A673 (cell line): Measurements from ENCODE around the gene GAK. TPM values are rescaled to one million over a fixed set of nuclear protein-coding genes. Genes with fewer than 3 reads are reported as not detected.

ENCODE experiments used
- BruUV-seq: library from RNA; stranded (reverse); fragments of 400-500 nt; replicated peaks from 2 replicates; lab custom pipeline; 2021; lab: Mats Ljungman, UMichigan
- CTCF ChIA-PET: fragments of 300-600 bp; sonication (Branson Sonifier 250); formaldehyde crosslinking; loops from one replicate; lab custom pipeline; 2022; ENCODE audit warnings: antibody characterized with exemption; lab: Charles Lee
- POLR2A ChIA-PET: fragments of 300-600 bp; sonication (Branson Sonifier 250); formaldehyde crosslinking; loops from one replicate; lab custom pipeline; 2022; ENCODE audit warnings: antibody characterized with exemption; ENCODE audit not compliant: low non-redundant PET; lab: Charles Lee
- DNase-seq: peaks from one replicate; pipeline ENCODE4 v3.0.0-alpha.2; 2015; ENCODE audit warnings: low spot score
- H3K27ac ChIP-seq: fragments of 200-600 bp; sonication (generic); 2 replicates; pipeline ENCODE4 v1.5.1; 2016; ENCODE audit warnings: mixed run types, low read depth, mild to moderate bottlenecking, mixed read lengths, antibody characterized with exemption, low read length; ENCODE audit not compliant: poor library complexity, severe bottlenecking
- H3K27me3 ChIP-seq: fragments of 200-600 bp; sonication (generic); replicated peaks from 2 replicates; pipeline ENCODE4 v1.6.1; 2017; ENCODE audit warnings: mixed run types, low read depth, mild to moderate bottlenecking, mixed read lengths, antibody characterized with exemption, low read length; ENCODE audit not compliant: insufficient read depth, poor library complexity
- H3K36me3 ChIP-seq: fragments of 200-600 bp; sonication (generic); 2 replicates; pipeline ENCODE4 v1.6.1; 2016; ENCODE audit warnings: mixed run types, mild to moderate bottlenecking, mixed read lengths, antibody characterized with exemption, low read length; ENCODE audit not compliant: insufficient read depth, poor library complexity, severe bottlenecking
- H3K4me1 ChIP-seq: fragments of 200-600 bp; sonication (generic); 2 replicates; pipeline ENCODE4 v1.6.1; 2017; ENCODE audit warnings: mixed run types, mild to moderate bottlenecking, mixed read lengths, antibody characterized with exemption, low read length; ENCODE audit not compliant: insufficient read depth, poor library complexity, severe bottlenecking
- H3K4me3 ChIP-seq: fragments of 200-600 bp; sonication (generic); 2 replicates; pipeline ENCODE4 v1.5.1; 2016; ENCODE audit warnings: low read depth, mixed run types, mild to moderate bottlenecking, mixed read lengths, low read length; ENCODE audit not compliant: poor library complexity, severe bottlenecking
- H3K9me3 ChIP-seq: fragments of 200-600 bp; sonication (generic); 2 replicates; pipeline ENCODE4 v1.6.1; 2016; ENCODE audit warnings: mixed run types, low read depth, mild to moderate bottlenecking, mixed read lengths, antibody characterized with exemption, low read length; ENCODE audit not compliant: poor library complexity, severe bottlenecking
- EZH2 ChIP-seq: fragments of 200-600 bp; sonication (generic); IDR thresholded peaks from 2 replicates; pipeline ENCODE4 v1.6.1; 2017; ENCODE audit warnings: borderline replicate concordance, low read depth, mild to moderate bottlenecking, mixed read lengths, antibody characterized with exemption, low read length; ENCODE audit not compliant: poor library complexity, severe bottlenecking
- intact Hi-C: fragments of 100-400 bp; cut with micrococcal nuclease; formaldehyde crosslinking; loops from one replicate; pipeline ENCODE4 v1.10.0; 2022; ENCODE audit not compliant: unreplicated experiment
- total RNA-seq: library from RNA; stranded (reverse); gene quantifications from 2 replicates; pipeline ENCODE4 v1.2.3, GENCODE V29; 2021
- TF ChIP-seq, protein P1 (sequence below): fragments of 300-800, 200-600 bp; sonication (generic); conservative IDR thresholded peaks from 2 replicates; pipeline ENCODE4 v1.5.1; 2017; ENCODE audit warnings: low read depth, mild to moderate bottlenecking, antibody characterized with exemption, low read length, moderate library complexity, mixed read lengths

Gene GAK
- total RNA-seq, 1 experiment from 2014 or later: 96.2 TPM

DNA sequence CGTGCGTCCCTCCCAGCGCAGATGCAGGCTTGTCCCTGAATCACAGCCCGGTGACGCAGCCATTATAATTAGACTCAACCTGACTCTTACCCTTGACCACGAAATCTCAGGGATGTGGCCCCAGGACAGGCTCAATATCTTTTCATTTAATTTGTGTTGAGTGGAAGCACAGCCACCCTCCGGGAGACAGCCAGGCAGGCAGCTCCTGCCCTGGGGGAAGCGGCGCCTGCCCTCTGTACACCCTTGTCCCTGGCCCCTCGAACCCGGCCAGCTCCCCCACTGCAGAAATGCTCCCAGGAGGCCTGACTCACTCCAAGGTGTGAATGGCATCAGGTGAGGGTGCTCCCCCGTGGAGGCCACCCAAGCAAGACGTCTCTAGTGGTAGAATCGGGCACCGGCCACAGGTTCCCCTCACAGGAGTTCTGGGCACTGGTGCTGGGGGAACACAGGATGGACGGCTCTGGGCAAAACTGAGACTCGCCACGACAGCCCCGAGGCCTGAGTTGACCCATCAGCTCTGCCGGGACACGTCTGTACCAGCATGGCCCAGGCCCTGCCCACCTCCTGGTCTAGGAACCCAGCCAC lies 108.8 kb downstream of the GAK start:
- no peak for DNase-seq
- CTCF ChIA-PET: no interaction called here
- peaks cover 15% of the 10 kb centered on the region for H3K27me3 ChIP-seq
- no peaks in the 10 kb centered on the region for H3K36me3 ChIP-seq
- H3K4me1 ChIP-seq: peaks cover 6% of the 10 kb centered on the region
- BruUV-seq: no TSS peak
- intact Hi-C loops: no loop called here
- no peak for TF ChIP-seq EZH2
- TF ChIP-seq, protein P1, sequence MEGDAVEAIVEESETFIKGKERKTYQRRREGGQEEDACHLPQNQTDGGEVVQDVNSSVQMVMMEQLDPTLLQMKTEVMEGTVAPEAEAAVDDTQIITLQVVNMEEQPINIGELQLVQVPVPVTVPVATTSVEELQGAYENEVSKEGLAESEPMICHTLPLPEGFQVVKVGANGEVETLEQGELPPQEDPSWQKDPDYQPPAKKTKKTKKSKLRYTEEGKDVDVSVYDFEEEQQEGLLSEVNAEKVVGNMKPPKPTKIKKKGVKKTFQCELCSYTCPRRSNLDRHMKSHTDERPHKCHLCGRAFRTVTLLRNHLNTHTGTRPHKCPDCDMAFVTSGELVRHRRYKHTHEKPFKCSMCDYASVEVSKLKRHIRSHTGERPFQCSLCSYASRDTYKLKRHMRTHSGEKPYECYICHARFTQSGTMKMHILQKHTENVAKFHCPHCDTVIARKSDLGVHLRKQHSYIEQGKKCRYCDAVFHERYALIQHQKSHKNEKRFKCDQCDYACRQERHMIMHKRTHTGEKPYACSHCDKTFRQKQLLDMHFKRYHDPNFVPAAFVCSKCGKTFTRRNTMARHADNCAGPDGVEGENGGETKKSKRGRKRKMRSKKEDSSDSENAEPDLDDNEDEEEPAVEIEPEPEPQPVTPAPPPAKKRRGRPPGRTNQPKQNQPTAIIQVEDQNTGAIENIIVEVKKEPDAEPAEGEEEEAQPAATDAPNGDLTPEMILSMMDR: no peak
- POLR2A ChIA-PET: no interaction called here
- no peak overlapping the region for H3K4me3 ChIP-seq
- H3K9me3 ChIP-seq: no peaks in the 10 kb centered on the region
- no peak overlapping the region for H3K27ac ChIP-seq

- TF ChIP-seq, protein P1: no peak
- no peak for TF ChIP-seq EZH2
- DNase-seq: no peak
- Histone ChIP-seq H3K27ac (no peak overlapping the region), H3K36me3 (no peaks in the 10 kb centered on the region), H3K9me3 (no peaks in the 10 kb centered on the region), H3K4me1 (peaks cover 6% of the 10 kb centered on the region), H3K27me3 (peaks cover 15% of the 10 kb centered on the region), H3K4me3 (no peak overlapping the region)
- intact Hi-C loops: no loop called here
- BruUV-seq: no TSS peak
- POLR2A ChIA-PET: no interaction called here
- CTCF ChIA-PET: no interaction called here
Observed at GRCh38 chr4:822361-823175, 109.5 kb downstream of the GAK start.

GRCh38 chr4:821631-822030 lies 110.5 kb downstream of the GAK start:
- CTCF ChIA-PET: no interaction called here
- no peak for DNase-seq
- H3K27me3 ChIP-seq: peaks cover 15% of the 10 kb centered on the region
- peaks cover 6% of the 10 kb centered on the region for H3K4me1 ChIP-seq
- no peak overlapping the region for H3K27ac ChIP-seq
- no peaks in the 10 kb centered on the region for H3K36me3 ChIP-seq
- BruUV-seq: no TSS peak
- POLR2A ChIA-PET: no interaction called here
- H3K4me3 ChIP-seq: no peak overlapping the region
- no peaks in the 10 kb centered on the region for H3K9me3 ChIP-seq
- TF ChIP-seq, protein P1: no peak
- no peak for TF ChIP-seq EZH2
- intact Hi-C loops: no loop called here
